SHP77 (cell line): ENCODE results near the gene KDM4B.
A peak's percentile ranks its signal among the peaks of the same experiment; 100 is the strongest.
"Not testable (repeated sequence)": the region's sequence is repeated elsewhere in the genome, so short reads cannot be mapped to it uniquely, and the experiment has no call there.

Experiments
- DNase-seq, 2 experiments: peaks; one replicate each; lab custom pipeline; 2025; lab: John Stamatoyannopoulos, UW

The KDM4B gene

DNA sequence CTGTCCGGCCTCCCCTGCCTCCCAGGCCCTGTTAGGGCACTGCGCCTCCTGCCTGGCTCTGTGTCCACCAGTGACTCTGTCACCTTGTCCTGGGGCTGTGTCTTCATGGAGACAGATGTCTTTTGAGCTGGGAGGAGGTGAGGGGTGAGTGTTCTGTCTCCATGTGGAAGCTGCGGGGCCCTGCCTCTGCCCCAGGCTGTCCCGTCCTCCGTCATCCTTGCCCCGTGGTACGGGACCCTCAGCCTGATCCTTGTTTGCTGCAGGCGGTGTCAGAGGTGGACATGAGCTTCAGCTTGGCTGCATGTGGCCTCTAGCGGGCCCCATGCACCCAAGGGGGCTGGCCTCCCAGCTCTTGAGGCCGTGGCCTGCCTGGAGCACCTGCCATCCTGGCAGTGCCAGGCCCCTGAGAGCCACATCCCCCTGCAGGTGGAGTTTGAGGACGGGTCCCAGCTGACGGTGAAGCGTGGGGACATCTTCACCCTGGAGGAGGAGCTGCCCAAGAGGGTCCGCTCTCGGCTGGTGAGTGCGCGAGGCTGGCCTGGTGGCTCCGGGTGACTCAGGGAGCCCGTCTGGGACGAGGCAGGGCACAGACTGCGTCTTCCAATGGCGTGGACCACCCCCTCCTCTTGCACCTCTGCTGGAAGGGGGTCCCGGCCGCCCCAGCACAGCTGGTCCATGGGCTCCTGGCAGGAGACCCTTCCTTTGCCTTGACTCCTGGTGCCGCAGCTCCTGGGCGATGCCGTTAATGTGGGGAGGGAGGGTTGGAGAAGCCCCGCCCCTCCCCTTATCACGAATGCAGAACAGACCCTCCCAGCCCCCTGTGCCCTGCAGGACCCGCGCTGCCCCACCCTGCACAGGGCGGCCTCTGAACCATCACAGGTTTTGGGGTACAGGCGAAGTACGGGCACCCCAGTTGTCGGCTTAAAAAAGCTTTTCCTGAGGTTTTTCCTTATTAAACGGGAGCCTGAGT lies 181.3 kb downstream of the KDM4B start:
- DNase-seq, result no peak

DNA sequence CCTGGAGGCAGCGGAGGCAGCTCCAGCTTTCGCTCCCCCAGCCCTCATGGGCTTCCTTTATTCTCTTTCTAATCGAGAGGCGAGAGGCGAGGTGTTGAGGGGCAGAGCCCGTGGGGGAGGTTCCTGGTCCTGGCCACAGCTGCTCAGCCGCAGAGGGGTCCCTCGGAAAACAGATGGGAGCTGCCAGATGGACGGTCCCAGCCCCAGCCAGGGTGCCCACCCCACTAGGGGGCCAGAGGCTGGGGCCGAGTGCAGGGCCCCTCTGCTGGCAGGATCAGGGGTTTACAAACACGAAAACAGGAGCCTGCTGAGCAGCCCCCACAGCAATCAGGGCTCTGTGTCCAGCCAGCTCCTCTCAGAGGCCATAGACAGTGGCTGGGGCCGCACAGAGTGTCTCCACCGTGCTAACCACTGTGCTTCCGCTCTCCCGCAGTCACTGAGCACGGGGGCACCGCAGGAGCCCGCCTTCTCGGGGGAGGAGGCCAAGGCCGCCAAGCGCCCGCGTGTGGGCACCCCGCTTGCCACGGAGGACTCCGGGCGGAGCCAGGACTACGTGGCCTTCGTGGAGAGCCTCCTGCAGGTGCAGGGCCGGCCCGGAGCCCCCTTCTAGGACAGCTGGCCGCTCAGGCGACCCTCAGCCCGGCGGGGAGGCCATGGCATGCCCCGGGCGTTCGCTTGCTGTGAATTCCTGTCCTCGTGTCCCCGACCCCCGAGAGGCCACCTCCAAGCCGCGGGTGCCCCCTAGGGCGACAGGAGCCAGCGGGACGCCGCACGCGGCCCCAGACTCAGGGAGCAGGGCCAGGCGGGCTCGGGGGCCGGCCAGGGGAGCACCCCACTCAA lies 182.2 kb downstream of the KDM4B start:
- DNase-seq, result no peak

DNA sequence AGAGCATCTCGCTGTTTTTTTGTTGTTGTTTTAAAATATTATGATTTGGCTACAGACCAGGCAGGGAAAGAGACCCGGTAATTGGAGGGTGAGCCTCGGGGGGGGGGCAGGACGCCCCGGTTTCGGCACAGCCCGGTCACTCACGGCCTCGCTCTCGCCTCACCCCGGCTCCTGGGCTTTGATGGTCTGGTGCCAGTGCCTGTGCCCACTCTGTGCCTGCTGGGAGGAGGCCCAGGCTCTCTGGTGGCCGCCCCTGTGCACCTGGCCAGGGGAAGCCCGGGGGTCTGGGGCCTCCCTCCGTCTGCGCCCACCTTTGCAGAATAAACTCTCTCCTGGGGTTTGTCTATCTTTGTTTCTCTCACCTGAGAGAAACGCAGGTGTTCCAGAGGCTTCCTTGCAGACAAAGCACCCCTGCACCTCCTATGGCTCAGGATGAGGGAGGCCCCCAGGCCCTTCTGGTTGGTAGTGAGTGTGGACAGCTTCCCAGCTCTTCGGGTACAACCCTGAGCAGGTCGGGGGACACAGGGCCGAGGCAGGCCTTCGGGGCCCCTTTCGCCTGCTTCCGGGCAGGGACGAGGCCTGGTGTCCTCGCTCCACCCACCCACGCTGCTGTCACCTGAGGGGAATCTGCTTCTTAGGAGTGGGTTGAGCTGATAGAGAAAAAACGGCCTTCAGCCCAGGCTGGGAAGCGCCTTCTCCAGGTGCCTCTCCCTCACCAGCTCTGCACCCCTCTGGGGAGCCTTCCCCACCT lies 183.3 kb downstream of the KDM4B start:
- no peak for DNase-seq

DNA sequence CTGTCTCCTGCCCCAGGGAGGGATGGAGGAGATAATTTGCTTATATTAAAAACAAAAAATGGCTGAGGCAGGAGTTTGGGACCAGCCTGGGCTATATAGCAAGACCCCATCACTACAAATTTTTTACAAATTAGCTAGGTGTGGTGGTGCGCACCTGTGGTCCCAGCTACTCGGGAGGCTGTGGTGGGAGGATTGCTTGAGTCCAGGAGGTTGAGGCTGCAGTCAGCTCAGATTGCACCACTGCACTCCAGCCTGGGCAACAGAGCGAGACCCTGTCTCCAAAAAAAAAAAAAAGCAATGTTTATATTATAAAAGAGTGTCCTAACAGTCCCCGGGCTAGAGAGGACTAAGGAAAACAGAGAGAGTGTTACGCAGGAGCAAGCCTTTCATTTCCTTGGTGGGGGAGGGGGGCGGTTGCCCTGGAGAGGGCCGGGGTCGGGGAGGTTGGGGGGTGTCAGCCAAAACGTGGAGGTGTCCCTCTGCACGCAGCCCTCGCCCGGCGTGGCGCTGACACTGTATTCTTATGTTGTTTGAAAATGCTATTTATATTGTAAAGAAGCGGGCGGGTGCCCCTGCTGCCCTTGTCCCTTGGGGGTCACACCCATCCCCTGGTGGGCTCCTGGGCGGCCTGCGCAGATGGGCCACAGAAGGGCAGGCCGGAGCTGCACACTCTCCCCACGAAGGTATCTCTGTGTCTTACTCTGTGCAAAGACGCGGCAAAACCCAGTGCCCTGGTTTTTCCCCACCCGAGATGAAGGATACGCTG lies 184.0 kb downstream of the KDM4B start:
- no peak for DNase-seq

DNA sequence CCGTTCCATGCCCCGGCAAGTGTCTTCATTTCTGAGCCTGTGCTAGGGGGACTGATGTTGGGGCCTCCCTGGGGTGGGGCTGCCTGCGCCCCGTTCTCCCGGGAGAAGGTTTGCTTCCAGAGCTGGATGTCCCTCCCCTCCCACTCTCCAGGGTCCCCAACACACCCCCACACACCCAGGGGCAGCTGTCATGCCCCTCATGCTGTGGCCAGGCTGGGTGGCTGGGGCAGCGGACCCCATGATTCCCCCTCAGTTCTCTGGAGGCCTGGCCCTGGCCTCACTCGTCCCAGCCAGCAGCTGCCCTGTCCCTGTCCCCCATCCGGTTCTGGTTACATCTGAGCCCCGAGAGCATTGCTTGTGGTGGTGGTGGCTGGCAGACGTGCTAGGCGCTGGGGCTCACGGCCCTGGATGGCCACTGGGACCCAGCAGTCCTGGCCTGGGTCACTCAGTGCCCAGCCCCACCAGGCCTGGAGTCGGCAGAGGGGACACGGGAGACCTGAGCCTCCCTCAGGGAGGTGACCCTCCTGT lies 184.8 kb downstream of the KDM4B start:
- DNase-seq, result no peak

DNA sequence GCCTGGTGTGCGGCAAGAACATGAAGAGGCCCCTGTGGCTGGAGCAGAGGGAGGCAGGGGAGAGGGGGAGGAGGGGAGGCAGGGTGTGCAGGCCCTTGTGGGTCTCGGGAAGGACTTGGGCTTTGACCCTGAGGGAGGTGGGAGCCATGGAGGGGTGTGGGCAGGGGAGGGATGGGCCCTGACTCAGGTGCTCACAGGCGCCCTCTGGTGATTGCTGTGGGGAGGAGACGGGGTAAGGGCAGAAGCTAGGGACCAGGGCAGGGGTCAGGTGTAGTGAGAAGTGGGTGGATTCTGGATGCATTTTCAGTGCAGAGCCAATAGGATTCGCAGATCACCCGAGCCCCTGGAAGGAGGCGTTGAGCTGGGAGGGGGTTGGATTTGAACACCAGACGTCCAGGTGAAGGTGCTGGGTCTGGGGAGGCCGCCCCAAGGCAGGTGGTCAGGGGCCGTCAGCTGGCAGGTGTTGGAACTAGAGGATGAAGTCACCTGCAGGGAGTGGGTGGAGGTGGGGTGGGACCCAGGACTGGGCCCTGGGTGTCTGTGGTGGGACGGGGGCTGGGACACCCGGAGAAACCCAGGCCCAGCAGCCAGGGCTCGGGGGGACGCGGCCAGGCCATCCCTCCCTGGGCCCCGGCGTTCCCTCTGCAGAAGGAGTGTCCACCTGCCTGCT lies 185.4 kb downstream of the KDM4B start:
- DNase-seq, result no peak

DNA sequence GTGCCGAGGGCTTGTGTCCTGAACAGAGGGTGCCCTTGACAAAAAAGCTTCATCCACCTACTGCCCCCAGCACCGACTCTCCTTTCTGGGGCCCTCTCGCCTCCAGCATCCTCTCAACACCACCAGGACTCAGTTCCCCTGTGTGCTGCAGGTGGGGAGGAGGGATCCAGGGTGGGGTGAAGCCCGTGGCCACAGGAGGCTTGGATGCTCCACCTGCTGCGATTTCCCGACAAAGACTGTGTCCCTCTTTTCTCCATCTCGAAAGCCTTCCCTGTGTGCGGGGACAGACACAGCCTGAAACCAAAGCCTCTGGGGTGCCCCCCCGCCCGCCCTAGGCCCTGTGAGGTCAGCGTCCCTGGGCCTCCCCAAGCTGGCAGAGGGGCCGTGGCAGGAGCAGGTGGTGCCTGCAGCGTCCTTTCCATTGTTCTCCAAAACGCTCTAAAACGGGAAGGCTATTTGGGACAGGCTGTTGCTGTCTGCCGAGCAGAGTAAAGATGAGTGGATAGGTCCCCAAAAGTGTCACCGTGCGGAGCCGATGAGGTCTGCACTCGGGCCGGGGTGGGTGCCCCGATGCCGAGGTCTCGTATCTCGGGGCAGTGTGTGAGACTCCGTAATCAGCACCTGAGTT lies 186.0 kb downstream of the KDM4B start:
- no peak for DNase-seq

DNA sequence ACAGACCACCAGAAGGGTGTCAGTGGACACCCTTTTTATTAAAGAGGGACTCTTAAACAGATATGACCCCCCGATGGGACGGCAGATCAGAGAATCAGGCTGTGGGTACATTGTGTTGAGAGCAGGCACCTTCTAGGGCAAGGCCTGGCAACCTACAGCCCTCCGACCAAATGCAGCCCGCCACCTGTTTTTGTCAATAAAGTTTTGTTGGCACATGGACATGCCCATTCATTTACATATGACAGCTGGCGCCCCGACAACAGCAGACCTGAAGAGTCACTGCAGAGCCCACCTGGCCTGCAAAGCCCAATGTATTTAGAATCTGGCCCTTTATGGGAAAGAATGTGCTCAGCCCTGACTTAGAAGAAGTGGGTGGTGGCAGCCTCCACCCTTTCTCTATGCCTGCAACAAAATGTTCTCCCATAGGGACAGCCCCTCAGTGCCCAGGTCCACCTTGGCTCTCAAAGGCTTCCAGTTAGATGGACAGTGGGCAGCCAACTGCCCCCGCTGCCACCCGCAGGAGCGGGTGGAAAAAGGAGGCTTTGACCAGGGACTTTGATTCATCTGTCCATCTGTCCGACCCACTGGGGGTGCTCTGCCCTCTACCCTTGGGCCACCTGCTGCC lies 186.8 kb downstream of the KDM4B start:
- no peak for DNase-seq

DNA sequence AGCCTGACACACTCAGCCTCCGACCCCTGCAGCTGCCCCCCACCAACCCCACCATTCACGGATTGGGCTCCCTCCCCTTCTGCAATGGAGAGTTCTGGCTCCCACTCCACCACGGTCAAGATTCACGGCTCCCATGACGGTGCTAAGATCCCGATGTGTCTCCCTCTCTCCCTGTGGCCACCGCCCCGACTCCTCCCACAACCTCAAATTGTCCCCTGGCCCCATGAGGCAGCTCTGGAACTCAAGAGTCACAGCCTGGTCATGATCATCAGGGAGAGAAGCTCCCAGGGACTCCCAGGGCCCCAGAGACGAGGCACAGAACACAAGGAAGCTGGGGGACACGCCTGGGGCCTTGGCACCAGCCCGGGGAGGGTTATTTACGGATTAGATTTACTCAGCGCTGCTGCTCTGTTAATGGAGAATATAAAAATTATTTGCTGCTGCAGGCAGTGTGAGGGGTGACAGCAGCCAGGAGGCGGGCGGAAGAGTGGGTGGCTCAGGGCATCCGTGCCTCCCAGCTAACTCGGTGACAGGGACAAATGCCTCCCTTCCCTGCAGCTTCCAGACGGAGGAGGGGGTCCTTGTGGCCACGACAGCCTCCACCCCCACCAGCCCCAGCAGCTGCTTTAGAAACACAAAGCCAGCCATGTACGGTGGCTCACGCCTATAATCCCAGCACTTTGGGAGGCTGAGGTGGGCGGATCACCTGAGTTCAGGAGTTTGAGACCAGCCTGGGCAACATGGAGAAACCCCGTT lies 187.5 kb downstream of the KDM4B start:
- DNase-seq, result no peak

DNA sequence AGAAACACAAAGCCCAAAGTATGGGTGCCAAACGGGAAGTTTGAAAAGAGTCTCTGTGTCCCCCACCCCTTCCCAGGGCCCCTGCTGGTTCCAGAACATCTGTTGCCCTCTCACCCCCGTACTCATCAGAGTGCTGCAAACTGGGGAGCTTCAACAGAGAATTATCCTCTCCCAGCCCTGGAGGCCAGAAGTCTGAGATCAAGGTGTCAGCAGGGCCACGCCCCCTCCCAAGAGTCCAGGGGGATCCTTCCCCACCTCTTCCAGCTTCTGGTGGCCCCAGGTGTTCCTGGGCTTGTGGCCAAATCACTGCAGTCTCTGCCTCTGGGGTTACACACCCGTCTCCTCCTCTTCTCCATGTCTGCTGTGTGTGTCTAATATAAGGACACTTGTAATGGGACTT lies 188.3 kb downstream of the KDM4B start:
- DNase-seq, result no peak

DNA sequence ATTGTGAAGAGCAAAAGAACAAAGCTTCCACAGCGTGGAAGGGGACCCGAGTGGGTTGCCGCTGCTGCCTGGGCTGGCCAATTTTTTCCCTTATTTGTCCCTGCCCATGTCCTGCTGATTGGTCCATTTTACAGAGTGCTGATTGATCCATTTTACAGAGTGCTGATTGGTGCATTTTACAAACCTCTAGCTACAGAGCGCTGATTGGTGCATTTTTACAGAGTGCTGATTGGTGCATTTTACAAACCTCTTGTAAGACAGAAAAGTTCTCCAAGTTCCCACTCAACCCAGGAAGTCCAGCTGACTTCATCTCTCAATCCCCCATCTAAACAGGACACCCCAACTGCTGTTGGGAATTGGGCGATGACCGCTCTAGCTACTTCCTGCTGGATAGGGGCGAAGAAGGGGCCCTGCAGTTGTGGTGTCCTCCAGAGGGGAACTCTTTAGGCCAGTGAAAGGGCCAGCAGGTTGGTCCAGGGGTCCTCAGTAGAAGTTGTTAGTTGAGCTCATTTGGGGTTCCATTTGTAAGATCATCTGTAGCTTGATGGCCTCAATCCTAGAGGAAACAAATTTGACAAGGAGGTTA lies 189.7 kb downstream of the KDM4B start:
- DNase-seq, result not testable (repeated sequence)

DNA sequence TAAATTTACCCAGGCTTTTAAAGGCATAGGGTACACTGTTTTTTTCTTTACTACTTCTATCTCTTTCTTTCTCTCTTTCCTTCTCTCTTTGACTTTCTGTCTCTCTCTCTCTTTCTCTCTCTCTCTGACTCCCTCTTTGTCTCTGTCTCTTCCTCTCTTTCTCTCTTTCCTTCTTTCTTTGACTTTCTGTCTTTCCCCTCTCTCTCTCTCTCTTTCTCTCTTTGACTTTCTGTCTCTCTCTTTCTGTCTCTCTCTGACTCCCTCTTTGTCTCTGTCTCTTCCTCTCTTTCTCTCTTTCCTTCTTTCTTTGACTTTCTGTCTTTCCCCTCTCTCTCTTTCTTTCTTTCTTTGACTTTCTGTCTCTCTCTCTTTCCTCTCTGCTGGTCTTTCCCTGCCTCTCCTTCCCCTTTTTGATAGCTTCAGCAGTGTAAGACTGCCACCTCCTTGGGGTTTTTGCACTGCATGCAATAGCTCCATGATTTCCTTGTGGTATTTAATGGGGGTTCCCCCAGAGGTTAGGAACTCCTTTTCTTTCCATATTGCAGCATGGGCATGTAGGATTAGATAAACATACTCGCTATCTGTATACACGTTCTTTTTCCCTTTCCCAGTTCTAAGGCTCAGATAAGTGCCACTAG lies 191.4 kb downstream of the KDM4B start:
- DNase-seq, result not testable (repeated sequence)

DNA sequence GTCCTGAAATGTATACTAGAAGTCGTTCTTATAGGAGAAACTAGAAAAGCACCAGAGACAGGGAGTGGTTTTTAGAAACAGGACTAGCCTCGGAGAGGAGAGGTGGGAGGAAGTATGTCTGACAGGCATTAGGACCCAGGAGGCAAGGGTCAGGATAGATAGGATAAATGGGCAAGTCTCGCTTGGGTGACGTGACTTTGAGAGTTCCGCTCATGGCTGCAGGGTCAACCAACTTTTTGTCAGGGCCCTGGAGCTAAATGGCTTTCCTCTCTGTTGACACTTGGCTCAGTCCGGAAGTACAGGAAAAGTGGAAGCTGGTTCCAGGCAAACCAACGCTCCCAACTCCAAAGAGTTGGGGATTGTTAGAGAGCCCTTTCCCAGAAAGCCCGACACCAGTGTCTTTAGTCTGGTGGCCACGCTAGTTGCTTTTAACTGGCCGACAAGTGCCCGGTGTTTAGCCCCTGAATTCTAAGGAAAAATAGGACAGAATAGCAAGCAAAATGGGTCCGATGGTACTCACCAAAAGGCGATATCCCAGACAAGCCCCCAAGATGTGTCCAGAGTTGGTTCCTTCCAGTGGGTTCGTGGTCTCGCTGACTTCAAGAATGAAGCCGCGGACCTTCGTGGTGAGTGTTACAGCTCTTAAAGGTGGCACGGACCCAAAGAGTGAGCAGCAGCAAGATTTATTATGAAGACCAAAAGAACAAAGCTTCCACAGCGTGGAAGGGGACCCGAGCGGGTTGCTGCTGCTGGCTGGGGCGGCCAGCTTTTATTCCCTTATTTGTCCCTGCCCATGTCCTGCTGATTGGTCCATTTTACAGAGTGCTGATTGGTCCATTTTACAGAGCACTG lies 196.2 kb downstream of the KDM4B start:
- DNase-seq, result peak; percentile 68 to 72

DNA sequence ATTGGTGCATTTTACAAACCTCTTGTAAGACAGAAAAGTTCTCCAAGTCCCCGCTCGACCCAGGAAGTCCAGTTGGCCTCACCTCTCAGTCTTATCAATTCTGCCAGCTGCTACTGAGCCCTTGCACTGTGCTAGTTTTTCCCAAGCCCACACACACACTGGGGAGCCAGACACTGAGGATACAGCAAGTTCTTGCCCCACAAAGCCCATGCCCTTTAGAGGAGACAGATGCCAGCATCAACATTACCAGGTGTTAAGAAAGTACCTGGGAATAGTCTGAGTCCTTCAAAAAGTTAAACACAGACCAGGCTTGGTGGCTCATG lies 196.7 kb downstream of the KDM4B start:
- no peak for DNase-seq

DNA sequence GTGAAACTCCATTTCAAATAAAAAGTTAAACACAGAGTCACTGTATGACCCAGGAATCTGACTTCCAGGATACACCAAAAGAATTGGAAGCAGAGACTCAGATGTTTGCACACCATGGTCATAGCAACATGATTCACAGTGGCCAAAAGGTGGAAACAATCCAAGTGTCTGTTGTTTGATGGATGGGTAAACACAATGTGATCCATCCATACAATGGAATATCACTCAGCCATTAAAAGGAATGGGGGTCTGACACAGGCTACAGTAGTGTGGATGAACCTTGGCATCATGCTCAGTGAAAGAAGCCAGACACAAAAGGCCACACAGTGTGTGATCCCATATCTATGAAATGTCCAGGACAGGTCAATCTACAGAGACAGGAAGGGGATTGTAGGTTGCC lies 197.3 kb downstream of the KDM4B start:
- DNase-seq, result no peak

DNA sequence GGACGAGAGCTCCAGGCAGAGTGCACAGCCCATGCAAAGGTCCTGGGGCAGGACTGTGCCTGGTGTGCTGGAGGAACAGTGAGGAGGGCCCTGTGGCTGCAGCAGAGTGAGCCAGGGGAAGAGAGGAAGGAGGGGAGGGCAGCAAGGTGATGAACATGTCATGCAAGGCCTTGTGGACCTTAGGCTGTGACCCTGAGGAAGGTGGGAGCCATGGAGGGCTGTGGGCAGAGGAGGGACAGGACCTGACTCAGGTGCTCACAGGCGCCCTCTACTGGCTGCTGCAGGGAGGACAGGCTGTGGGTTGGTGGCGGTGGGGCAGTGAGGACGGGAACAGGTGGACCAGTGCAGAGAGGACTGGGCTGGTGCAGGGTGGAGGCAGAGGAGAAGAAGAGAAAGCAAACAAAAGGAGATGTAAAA lies 201.4 kb downstream of the KDM4B start:
- peak in 1 of 2 experiments; percentile 19 for DNase-seq

DNA sequence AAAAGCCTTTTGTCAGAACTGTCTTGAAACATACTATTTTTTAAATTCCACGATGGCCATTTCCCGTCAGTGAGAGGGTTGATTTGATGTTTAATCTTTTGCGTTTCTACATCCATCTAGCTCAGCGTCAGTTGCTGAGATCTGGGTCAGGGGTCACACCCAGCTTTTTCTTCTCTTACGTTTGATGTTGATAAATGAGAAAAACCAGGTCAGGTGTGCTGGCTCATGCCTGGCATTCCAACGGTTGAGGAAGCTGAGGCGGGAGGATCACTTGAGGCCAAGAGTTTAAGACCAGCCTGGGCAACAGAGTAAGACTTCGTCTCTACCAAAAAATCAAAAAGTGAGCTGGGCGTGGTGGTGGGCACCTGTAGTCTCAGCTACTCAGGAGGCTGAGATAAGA lies 202.8 kb downstream of the KDM4B start:
- no peak for DNase-seq
